AML-193 (cell line): ENCODE data around the gene EMC6.

Experiments
- DNase-seq, 2 experiments: peaks; one replicate each; lab custom pipeline; 2025; lab: John Stamatoyannopoulos, UW

EMC6 gene

DNA sequence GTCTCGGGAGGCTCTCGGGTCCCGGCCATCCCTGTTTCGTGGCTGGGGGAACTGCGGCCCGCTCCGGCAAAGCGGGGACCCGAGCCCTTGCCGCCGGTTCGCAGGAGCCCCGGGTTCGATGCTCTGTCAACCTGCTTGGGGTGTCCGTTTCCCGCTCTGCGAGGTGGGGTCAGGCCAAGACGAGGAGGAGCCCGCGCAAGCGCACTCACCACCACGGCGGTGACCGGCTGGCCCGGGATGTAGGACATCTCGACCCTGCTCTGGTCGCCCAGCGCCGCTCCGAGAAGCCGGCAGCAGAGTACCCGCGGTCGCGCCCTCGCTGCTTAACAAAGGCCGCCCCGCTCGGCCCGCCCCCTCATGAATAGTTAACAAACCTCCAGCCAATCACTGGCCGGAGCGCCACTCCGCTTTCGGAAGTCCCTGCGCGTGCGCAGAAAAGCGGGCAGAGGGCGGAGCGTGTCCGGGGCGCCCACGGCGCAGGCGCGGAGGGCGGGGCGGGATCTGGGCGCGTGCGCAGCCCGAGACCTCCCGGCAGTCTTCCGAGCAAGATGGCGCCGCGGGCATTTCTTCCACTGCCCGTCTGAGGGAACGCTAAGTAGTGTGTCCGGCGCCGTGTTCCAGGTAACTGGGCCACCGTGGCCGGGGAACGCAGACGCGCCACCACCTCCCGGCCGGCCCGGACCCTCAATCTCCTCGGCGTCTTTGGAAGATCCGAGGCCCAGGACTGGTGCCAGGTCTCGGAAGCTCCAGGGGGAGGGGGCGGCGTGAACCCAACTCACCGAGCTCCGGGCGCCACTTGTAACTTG is at the start of gene EMC6, which contains the start of gene TAX1BP3:
EMC6 (plus strand) TSS at position 534 of the 806 bp plus-strand sequence. CDS start 335 bp downstream, outside the sequence.
TAX1BP3 (minus strand) TSS at position 300 of the 806 bp plus-strand sequence; CDS start at position 248, 52 bp downstream.
- peak; percentile 65 to 82 for DNase-seq

DNA sequence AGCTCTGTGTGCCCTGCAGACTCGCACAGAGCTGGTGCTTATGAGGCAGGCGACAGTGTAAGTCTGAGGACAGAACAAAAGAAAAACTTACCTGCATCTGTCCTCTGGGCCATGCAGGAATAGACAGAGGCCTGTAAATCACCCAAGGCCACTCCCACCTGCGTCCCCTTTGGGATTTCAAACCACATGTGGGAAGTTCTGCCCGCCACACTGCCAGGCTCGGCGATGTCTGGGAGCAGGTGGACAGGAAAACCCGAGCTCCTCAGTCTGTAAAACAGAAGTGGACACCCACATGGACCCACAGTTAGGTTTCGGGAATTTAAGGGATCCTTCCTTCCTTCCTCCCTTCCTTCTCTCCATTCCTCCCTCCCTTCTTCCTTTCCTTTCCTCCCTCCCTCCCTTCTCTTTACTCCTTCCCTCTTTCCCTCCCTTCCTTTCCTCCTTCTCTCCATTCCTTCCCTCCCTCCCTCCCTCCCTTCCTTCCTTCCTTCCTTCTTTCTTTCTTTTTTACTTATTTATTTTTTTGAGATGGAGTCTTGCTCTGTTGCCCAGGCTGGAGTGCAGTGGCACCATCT is 47.4 kb upstream of the EMC6 start:
- no peak for DNase-seq

DNA sequence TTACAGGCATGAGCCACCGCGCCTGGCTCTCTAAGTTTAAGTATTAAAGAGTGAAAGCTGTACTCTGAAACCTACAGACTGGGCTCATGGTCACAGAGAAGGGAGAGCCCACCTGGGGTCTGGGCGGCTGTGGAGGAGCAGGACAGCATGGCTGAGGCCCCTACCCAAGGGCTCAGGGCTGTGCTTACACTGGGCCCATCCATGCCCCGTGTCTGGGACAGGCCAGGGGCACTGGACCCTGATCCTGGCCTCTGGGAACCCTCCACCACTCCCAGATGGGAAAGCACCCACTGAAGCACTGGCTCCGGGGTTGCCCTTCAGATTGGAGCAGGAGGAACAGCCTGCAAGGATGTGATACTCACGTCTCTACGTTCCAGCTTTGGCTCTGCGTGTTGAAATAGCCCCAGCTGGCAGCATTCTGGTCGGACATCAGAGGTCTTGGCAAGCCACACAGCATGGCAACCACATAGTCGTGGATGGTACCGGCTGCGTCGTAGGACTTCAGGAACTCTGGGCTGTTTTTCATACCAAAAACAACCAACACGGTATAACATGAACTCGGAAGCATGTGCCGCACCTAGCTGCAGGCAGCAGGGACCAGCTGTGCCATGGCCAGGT is 45.5 kb upstream of the EMC6 start:
- no peak for DNase-seq

DNA sequence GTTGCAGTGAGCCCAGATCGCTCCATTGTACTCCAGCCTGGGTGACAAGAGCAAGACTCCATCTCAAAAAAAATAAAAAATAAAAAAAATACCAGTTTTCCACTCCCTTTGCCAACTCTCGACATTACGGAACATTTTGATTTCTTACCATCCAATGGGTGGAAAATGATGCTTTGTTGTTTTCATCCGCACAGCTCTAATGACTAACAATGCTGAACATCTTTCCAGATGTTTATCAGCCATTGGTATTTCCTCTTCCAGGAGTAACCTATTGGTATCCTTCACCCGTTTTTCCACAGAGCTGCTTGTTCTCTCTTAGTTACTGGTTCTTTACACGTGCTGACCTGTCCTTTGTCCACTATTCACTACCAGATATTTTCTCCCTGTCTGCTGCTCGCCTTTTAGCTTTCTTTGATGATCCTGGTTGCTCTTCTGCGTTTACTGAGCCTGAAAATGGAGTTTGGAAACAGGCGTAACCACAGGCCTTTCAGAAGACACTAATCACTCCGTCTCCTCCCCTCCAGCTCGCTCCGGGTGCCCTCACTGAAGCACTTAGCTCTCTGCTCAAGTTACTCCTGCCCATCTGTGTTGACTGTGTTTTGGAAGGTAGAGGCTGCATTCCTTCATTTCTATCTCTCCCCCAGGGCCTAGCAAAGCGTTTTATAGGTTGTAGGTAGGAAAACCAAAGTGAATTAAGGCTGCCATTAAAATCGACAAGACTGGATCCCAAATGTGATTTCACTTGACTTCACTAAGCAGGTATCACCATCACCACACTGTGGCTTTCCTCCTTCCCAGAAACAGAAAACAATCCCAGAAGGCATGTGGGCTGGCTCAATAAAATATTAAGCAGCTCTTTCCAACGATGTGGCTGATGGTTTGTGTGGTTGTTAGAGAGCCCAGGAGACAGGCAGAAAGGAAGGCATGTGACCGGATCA is 41.5 kb upstream of the EMC6 start:
- no peak for DNase-seq

DNA sequence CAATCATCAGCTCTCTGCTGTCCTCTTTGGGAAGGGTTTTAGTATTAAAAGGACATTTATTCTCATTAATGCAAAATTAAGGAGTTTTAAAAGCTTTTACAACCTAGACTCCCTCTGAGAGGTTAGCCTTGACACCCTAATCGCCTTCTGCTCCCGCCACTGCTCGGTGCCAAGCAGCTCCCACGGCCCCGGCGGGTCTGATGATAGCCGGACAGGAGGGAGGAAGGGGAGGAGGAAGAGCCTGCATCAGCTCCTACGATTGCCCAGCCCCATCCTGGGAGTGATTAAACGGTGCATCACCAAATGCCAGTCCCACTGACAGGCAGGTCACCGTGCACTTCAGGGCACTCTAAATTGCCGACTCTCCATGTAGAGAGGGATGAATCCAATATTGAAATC is 40.8 kb upstream of the EMC6 start:
- DNase-seq, result no peak

DNA sequence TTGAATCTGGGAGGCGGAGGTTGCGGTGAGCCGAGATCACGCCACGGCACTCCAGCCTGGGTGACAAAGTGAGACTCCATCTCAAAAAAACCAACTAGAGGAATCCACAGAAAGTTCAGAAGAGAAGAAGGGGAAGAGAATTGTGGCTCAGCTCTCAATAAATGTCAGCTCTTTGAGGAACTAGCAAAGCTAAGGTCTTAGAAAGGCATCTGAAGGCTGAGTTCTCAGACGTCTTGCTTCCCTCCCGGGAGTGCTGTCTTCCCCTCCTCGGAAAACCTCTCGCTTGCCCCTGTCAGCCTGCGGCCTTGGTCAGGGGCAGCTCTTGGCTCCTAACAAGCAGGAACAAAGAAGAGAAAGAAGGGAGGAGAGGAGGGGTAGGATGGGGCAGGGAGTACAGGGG is 37.8 kb upstream of the EMC6 start:
- DNase-seq, result no peak

DNA sequence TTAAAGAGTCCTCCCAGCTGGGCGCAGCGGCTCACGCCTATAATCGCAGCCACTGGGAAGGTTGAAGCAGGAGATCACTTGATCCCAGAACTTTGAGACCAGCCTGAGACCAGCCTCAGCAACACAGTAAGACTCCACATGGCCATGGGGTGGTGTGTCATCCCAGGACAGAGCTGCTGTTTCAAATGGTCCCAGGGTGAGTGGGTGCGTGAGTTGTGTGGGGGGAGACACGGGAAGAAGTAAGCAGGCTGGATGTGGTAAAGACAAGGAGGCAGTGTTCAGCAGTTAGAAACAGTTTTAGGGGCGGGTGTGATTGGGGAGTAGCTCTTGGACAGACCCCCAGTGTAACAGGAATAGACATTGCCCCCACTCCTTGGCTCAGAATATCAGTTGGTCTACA is 36.3 kb upstream of the EMC6 start:
- no peak for DNase-seq

DNA sequence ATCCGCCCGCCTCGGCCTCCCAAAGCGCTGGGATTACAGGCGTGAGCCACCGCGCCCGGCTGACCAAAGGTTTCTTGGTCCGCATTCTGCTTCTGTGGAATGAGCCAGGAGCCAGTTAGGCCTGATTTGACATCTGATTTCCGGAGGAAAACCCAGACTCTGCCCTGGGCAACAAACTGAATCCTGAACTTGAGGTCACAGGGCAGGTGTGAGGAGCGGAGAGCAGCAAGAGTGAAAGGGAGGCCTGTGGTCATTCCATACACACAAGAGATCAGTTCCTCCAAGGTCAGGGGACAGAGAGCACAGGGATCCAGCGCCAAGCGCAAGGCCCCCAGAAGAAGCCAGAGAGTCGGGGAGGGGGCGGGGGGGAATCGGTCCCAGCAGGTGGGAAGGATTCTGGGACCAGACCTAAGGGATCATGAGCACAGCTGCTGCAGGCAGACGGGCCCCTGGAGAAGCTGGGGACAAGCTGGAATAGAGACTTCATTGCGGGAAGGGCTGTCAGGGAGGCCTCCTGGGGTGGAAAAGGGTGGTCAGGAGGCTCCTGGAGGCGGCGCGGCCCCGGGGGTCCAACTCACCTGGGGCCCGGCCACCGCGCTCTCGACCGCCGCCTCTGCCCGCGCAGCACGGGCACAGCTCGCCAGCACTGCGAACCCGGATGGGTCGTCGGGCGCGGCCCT is 33.0 kb upstream of the EMC6 start:
- no peak for DNase-seq

DNA sequence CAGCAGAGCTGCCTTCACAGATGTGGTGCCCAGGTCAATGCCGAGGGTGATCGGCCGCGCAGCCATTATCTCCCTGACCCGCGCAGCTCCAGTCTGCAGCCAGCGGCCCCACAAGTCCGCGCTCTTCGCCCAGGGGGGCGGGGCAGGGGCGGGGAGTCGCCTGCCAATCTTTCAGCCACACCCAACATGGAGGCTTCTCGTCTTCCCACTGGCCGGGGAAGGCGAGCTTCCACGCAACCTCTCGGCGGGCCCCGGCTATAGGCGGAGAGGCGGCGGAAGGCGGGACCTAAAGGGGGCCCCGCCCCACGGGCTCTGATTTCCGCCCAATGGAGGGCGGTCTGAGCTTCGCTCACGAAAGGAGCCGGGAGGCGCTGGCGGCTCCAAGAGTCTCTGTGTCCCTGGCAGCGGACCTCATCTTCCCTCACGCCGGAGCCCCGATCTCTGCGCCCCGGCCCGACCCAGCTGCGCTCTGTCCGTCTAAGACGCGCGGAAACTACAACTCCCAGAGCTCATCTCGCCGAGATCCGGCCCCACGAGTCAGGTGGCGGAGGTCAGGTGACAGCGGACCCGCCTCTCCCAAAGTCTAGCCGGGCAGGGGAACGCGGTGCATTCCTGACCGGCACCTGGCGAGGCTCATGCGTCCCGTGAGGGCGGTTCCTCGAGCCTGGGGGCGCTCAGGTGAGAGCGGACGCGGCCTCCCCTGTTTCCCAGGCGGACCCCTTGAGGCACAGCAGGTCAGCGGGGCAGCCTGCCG is 32.3 kb upstream of the EMC6 start, which contains the start of the genes CTNS and SHPK:
CTNS (plus strand) TSS at position 607 of the 754 bp plus-strand sequence. CDS start 3,447 bp downstream, outside the sequence.
SHPK (minus strand) TSS at position 97 of the 754 bp plus-strand sequence; CDS start at position 66, 31 bp downstream.
- peak; percentile 63 to 68 for DNase-seq

DNA sequence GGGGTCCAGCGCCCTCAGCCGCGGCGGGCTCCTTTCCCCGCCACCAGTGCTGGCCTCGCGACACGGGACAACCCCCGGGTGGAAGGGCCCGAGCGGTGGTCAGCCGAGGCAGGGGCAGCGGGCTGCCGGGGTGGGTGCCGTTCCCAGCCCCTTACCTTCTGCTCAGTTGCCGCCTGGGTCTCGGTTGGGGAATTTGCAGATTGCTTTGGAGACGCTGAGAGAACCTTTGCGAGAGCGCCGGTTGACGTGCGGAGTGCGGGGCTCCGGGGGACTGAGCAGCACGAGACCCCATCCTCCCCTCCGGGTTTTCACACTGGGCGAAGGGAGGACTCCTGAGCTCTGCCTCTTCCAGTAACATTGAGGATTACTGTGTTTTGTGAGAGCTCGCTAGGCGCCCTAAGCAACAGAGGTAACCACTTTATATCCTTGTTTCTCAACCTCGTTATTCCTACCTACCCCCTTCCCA is 31.7 kb upstream of the EMC6 start:
- DNase-seq, result no peak

DNA sequence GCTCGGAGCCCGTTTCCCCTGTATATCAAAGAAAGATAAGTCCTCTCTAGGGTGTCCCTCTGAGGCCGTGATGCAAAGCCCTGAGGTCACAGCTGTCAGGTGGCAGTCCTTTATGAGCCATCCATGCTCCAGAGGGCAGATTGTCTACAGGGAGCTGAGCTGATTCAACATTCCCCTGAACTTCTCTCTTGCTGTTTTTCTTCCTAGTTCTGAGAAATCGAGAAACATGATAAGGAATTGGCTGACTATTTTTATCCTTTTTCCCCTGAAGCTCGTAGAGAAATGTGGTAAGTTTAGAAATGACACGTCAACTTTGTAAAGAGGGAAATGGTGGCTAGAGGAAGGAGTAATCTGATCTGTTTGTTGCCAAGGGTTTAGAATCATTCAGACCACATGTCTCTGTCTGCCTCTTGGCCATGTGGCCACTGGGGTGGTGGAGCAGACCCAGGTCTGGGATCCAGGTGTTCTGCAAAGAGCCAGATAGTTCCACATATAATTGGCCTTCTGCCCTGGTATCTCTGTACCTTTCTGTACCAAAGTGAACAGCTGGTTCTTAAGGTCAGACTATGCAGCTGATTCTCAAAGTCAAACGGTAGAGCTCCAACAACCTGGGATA is 28.5 kb upstream of the EMC6 start:
- DNase-seq, result peak; percentile 1 to 27

DNA sequence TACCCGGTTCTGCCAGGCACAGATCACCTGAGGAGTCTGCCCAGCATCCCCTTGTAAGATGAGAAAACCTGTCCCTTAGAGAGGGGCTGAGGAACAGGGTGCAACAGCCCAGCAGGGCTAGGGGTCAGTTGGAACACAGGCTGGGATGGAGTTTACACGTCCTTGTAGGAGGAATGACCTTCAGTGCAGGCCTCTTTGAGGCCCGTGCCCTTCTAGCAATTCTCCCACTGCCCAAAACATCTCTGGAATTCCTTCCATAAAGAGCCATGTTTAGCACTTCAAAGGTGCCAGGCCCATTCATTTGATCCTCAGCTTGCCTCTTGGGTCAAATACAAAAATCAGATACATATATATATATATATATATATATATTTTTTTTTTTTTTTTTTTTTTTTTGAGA is 27.6 kb upstream of the EMC6 start:
- no peak for DNase-seq

DNA sequence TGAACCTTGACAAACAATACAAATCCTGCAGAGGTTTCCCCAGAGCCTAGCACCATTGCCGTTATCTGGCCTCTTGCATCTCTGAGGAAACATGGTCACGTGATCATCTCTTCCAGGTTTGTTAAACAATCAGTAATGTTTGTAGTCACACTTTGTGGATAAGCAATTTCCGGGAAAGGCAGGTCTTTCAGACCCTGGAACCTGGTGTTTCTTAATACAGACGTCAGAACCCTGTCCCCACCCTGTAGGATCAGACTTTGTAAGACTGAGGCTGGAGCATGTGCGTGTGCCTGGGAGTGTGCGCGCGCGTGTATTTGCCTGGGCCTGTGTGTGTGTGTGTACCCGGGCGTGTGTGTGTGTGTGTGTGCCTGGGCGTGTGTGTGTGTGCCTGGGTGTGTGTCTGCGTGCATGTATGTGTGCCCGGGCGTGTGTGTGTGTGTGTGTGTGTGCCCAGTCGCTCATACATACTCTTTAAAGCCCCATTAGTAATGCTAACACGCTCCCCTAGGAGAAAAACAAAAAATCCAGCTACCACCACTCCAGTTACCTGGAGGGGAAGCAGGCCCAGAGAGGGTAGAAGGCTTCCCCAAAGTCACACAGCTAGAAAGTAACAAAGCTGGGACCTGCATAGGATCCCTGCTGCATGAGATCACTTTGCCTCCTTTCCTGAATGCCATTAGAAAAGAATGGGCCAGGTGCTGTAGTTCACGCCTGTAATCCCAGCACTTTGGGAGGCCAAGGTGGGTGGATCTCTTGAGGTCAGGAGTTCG is 26.7 kb upstream of the EMC6 start:
- DNase-seq, result no peak

DNA sequence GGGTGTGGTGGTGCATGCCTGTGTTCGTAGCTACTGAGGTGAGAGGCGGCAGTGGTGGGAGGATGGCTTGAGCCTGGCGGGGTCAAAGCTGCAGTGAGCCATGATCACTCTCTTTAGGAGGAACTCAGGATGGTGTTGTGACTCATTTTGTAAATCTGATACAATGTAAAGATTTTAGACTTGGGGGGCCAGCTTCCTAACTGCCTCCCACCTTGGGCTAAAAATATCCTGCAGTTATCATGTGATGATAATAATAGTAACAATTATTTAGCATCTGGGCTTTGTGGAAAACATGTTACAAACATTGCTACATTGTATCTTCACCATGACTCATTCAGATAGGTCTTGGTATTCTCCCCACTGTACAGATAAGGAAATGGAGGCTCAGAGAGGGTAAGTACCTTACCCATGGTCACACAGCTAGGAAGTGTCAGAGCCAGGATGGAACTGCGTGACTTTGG is 24.7 kb upstream of the EMC6 start:
- no peak for DNase-seq

DNA sequence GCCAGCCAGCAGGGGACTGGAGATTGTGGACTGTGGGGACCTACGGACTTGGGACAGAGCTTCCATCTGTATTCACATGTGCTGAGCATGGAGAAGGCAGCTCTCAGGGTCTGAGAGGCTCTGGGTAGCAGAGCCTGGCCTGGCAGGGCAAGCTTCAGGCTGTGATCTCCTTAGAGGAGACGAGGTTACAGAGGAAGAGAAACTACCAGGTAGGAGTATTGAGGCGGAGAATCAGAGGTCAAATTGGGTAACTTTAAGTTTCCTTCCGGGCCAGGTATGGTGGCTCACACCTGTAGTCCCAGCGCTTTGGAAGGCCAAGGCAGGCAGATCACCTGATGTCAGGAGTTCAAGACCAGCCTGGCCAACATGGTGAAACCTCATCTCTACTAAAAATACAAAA is 23.3 kb upstream of the EMC6 start:
- DNase-seq, result no peak

DNA sequence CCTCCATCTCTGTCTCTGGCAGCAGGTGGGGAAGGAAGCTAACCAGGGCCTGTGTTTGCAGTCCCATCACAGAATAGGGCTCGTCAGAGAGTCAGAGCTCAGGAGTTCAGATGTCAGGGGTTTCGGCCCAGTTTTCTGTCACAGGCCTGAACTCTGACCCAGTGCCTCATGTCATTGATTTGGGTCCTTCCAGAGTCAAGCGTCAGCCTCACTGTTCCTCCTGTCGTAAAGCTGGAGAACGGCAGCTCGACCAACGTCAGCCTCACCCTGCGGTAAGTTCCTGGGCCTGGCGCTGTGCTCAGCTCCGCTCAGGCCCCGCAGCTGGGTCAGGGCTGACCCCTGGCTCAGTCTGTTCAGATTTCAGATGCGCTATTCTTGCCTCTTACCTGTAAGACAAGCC is 21.4 kb upstream of the EMC6 start:
- no peak for DNase-seq

DNA sequence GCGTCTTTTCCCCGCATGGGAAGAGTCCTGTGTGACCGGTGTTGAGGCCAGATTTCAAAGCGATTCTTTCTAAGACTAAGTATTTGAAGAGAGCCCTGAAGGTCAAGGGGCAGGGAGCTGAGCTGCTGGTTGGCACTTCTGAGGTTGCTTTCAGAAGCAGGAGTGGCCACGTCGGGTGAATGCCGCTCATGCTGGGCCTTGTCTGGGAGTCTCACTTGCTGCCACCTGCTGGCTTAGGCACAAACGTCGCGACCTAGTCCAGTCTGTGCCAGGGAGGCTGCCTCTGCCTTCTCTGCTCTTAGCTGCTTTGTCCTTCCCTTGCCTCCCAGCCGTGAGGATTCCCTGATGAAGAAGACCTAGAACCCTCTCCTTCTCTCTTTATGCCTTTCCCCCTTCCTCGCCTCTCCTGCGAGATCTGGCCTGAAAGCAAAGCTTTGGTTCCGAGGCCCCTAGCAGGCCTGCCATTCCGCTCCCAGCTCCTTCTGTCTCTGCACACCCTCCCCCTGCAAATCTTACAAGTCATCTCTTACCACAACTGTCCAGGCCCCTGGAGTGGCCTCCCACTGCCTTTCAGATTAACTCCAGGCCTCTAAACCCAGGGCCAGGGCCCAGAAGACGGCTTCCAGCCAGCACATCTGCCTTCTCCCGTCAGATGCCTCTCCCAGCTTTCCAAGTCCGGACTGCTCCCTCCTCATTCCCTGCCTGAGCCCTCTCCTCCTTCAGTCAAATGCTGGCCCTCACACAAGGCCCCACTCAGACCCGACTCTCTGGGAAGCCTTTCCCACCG is 20.6 kb upstream of the EMC6 start:
- DNase-seq, result peak; percentile 4 to 17

DNA sequence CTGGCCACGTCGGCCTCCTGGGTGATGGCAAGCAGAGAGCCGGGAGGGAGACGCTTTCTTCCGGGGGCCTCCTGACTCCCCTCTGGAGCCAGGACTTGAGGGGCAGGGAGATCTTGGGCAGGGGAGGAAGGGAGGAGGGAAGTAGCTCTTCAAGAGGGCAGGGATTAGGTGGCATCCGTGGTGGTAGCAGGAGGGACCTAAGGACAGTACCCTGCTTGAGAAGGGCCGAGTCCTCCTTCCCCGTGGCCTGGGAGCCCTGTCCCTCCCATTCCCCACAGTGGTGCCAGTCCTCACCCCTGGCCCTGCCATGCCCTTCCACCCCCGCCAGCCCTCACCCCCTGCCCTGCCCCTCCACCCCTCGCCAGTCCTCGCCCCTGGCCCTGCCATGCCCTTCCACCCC is 12.8 kb upstream of the EMC6 start:
- no peak for DNase-seq
